GM12878 (cell line): ENCODE data around the gene SLC27A5.

Experiments used
- CHD1 ChIP-seq: IDR thresholded peaks from 2 replicates; pipeline ENCODE4 v1.6.1; 2012; ENCODE audit warnings: low read depth, low read length, improper control_type of control experiment
- CREB1 ChIP-seq: IDR thresholded peaks from 2 replicates; pipeline ENCODE4 v1.6.1; 2012; ENCODE audit warnings: low read depth, mild to moderate bottlenecking, inconsistent platforms
- CTCF ChIP-seq, 3 experiments: IDR thresholded peaks in 2 of 3; conservative IDR thresholded peaks in 1 of 3; 2 replicates each; pipeline ENCODE4 v1.5.1; 2011; ENCODE audit warnings: low read depth in 3 of 3, low read length in 3 of 3, mild to moderate bottlenecking in 3 of 3, control low read depth in 2 of 3, moderate library complexity in 2 of 3, inconsistent platforms in 1 of 3, mixed read lengths in 1 of 3; ENCODE audit not compliant: control insufficient read depth in 2 of 3, insufficient read depth in 1 of 3; ENCODE audit errors: extremely low read depth in 1 of 3
- JUNB ChIP-seq: IDR thresholded peaks from 2 replicates; pipeline ENCODE4 v1.6.1; 2016; ENCODE audit warnings: antibody characterized with exemption, mild to moderate bottlenecking
- MAX ChIP-seq: IDR thresholded peaks from 2 replicates; pipeline ENCODE4 v1.6.1; 2012; ENCODE audit warnings: low read depth, low read length, improper control_type of control experiment
- NFXL1 ChIP-seq: fragments of 450-650 bp; IDR thresholded peaks from 2 replicates; pipeline ENCODE4 v1.6.1; 2017; ENCODE audit warnings: antibody characterized with exemption, mild to moderate bottlenecking, borderline replicate concordance
- POU2F2 ChIP-seq: IDR thresholded peaks from 3 replicates; pipeline ENCODE4 v1.6.1; 2011; ENCODE audit warnings: low read depth, mild to moderate bottlenecking, low read length, borderline replicate concordance
- RAD21 ChIP-seq: IDR thresholded peaks from 2 replicates; pipeline ENCODE4 v1.6.1; 2011; ENCODE audit warnings: mild to moderate bottlenecking, low read depth, low read length, moderate library complexity; ENCODE audit not compliant: insufficient read depth
- RELA ChIP-seq: fragments of 450-650 bp; IDR thresholded peaks from 2 replicates; pipeline ENCODE4 v1.8.0; 2014; ENCODE audit warnings: borderline replicate concordance; ENCODE audit not compliant: partially characterized antibody
- TARDBP ChIP-seq: IDR thresholded peaks from 2 replicates; pipeline ENCODE4 v1.6.1; 2016; ENCODE audit warnings: borderline replicate concordance
- YBX1 ChIP-seq: fragments of 450-650 bp; IDR thresholded peaks from 2 replicates; pipeline ENCODE4 v1.6.1; 2016; ENCODE audit warnings: antibody characterized with exemption
- ZNF24 ChIP-seq: fragments of 450-650 bp; IDR thresholded peaks from 2 replicates; pipeline ENCODE4 v1.6.1; 2017; ENCODE audit warnings: antibody characterized with exemption, mild to moderate bottlenecking

- TF ChIP-seq TARDBP (no peak), CTCF (IDR thresholded peaks at IDR 0.05 in 2 of 3, conservative IDR thresholded peaks at IDR 0.05 in 1 of 3; ENCODE audit: control insufficient read depth in 2 of 3, extremely low read depth in 1 of 3, insufficient read depth in 1 of 3, low read depth in 3 of 3, low read length in 3 of 3) (no peak), NFXL1 (no peak), YBX1 (no peak), POU2F2 (no peak), RELA (no peak), ZNF24 (no peak), RAD21 (no peak), MAX (no peak), CHD1 (no peak), JUNB (no peak), CREB1 (no peak)
These were observed 33.9 kb downstream of the SLC27A5 start for GRCh38 chr19:58477871-58478270.
